Stimulated activated CD8-positive, alpha-beta memory T cell treated with anti-CD3 and anti-CD28 coated beads, Interleukin-15, amount 100 ng/mL, for 24 hours (primary cell): ENCODE results near the gene PAPOLA.

Experiments used
- DNase-seq: peaks from one replicate; pipeline ENCODE4 v3.0.0-alpha.2; 2020; ENCODE audit warnings: low read depth

Gene PAPOLA

GRCh38 chr14:96586056-96586455 lies 83.9 kb downstream of the PAPOLA start:
- DNase-seq, result no peak

- no peak for DNase-seq
Observed at GRCh38 chr14:96586921-96587822, 85.0 kb downstream of the PAPOLA start.

DNA sequence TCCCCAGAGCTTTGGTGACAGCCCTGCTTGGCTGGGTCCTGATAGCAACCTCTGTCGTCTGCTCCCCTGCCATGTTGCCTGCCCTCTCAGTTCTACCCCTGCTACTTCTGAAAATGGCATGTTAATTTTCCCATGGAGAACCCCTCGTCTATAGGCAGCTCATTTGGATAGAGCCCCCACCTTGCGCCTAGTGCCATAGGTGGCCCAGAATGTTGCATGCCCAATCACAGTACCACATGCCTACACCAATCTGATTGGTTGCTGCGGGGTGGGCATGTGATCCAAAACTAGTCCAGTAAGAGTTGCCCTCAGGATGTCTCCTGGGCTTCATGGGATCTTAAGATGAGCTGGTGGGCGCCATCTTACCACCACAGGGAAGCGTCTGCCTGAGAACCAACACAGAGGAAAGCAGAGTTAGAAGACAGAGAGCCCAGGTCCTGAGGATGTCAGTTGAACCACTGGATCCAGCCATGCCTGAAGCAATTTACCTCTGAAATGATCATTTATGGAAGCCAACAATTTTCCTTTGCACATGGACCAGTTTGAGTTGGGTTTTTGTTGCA lies 85.7 kb downstream of the PAPOLA start:
- DNase-seq, result no peak

DNA sequence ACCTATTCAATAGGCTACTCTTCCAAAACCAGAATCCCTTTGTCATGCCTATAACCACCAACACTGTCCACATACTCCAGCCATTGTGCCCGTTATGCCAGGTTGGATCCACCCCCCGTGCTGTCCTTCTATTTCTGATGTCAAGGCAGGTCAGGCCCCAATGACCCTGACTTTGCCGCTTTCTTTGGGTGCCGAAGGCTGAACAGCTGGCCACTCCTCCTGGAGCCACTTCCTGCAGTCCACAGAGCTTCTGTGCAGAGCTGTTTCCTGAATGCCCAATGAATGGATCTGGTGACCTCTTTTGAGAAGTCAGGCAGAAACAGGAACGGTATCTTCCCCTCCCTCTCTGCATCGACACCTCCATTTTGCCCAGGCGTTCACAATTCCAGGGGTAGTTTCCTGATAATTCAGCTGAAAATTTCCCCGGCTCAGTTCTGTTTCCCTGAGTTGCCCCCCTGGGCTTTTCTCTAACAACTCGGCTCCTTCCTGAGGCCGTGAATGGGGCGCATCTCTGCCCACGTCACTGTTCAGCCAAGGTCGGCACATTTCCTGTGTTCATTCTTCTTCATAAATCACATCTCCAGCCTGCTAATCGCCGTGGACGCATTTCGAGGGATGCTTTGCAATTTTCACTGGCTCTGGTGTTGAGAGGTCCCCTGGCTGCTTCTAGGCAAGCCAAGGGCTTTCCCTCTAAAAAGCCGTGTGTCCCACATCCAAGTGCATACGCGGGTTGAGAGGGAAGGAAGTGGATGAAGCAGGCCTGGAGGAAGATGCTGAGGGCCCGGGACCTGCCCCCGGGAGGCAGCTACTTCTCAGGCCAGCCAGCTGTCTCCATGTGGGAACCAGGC lies 86.5 kb downstream of the PAPOLA start:
- no peak for DNase-seq

GRCh38 chr14:96589577-96589976 lies 87.4 kb downstream of the PAPOLA start:
- DNase-seq, result no peak

DNA sequence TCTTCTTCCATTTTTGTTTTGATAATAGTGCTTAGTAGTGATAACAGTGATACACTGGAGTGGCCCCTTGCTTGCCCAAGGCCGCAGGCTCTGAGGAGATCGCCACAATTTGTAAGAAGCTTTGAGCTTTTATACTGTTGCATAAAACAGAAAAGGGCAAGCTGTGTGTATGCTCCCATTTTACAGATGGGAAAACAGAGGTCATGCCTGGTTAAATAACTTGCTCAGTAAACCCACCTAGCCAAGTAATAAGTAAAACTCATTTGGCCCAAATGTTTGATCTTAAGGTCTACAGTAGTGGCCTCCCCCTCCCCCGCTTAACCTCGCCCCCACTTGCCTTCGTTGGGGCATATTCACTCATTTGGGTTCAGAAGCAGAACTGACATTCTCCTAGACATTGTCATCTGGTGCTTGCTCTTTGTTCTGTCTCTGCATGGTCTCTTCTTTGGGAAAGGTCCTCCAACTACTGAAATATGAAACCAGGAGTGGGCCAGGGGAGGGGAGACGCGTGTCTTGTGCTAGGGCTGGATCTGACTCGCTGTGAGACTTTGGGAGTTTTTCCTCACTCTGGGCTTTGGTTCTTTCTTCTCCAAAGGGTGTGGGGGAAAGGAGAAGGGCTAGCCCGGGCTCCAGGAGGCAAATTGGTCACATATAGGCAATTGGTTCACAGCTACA lies 88.1 kb downstream of the PAPOLA start:
- no peak for DNase-seq

- peak; percentile 45 for DNase-seq
Observed at GRCh38 chr14:96592591-96593386, 90.6 kb downstream of the PAPOLA start.

DNA sequence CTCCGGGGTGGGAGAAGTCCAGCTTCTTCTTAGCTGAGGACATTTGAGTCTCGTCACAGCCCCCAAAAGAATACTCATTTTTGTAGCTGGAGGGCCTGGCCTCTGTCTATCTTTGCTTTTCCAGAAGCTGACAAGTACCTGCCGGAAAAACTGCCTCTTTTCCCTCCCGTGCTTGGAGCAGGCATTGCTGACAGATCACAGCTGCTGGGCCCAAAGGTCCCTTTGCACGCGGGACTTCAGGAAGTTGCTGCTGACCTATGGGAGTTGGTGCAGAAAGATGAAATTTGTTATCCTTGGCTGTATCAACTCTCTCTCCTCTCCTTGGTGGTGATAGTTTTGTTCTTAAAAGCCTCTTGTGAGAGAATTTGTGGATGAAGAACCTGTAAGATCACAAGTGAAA lies 92.8 kb downstream of the PAPOLA start:
- DNase-seq, result no peak

GRCh38 chr14:96597680-96598079 lies 95.5 kb downstream of the PAPOLA start:
- DNase-seq, result no peak

- DNase-seq, result no peak
Observed at GRCh38 chr14:96598332-96598928, 96.2 kb downstream of the PAPOLA start.

- no peak for DNase-seq
Observed at GRCh38 chr14:96599076-96599475, 96.9 kb downstream of the PAPOLA start.

GRCh38 chr14:96602186-96602585 lies 100.0 kb downstream of the PAPOLA start:
- no peak for DNase-seq

DNA sequence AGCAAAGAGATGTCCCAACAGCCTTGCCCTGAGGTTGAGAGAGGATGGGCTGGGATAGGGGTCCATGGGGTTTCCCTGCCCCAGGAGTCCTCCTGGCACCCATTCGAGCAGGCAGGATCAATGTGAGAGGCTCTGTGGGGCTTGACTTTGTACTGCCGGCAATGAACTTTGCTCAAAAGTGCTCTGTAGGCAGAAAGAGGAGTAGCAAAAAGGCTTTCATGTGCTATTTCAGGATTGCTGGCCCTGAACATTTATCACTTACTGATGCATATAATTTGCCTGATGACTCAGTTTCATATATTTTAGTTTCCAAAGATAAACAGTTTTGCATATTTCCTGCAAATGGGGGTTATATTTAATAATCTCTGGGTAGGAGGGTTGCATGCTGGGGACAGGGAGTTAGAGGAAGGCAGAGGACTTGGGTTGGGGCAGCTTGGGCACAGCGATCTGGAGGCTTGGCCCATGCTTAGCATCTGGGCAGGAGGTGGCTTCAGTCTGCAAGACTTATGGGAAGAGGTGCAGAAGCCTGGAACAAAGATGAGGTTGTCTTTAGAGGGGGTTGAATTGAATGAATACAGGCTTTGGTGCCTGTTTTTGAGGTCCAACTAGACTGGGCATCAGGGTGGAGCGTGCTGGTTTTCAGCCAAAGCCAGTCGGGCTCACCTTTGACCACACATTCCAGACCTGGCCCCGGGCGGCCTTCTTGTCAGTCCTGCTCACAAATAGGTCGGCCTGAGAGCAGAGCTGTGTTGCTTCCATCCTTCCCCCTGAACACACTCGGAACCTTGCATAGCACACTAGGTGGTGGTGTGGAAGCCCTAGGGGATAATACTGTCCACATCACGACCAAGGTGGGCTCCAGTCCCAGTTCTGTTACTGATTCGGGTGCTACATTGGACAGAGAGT lies 101.4 kb downstream of the PAPOLA start:
- DNase-seq, result no peak

- no peak for DNase-seq
Observed at GRCh38 chr14:96614481-96614881, 112.3 kb downstream of the PAPOLA start.

GRCh38 chr14:96616161-96616721 lies 114.1 kb downstream of the PAPOLA start:
- DNase-seq, result no peak
